HepG2 (cell line): Measurements from ENCODE around the gene NEU1. TPM values are rescaled to one million over a fixed set of nuclear protein-coding genes. Genes with fewer than 3 reads are reported as not detected.

Experiments
- BCL6 ChIP-seq: IDR thresholded peaks from 2 replicates; pipeline ENCODE4 v1.6.1; 2016; ENCODE audit warnings: missing genetic modification reagents, missing compliant biosample characterization
- BRF2 ChIP-seq: sonication (generic); formaldehyde crosslinking; IDR thresholded peaks from 2 replicates; pipeline ENCODE4 v1.8.1; 2022; ENCODE audit warnings: mild to moderate bottlenecking, missing genetic modification reagents
- E2F2 ChIP-seq: sonication (generic); formaldehyde crosslinking; IDR thresholded peaks from 2 replicates; pipeline ENCODE4 v1.4.0; 2020; ENCODE audit warnings: missing genetic modification reagents, borderline replicate concordance
- EZH2 ChIP-seq: conservative IDR thresholded peaks from 2 replicates; pipeline ENCODE4 v1.6.1; 2012; ENCODE audit warnings: mild to moderate bottlenecking, low read depth, low read length, moderate library complexity
- KLF15 ChIP-seq: sonication (generic); formaldehyde crosslinking; IDR thresholded peaks from 2 replicates; pipeline ENCODE4 v1.8.1; 2023; ENCODE audit warnings: borderline replicate concordance, mild to moderate bottlenecking, inconsistent platforms, missing genetic modification reagents, mixed read lengths
- MEIS1 ChIP-seq: sonication (generic); formaldehyde crosslinking; IDR thresholded peaks from 2 replicates; pipeline ENCODE4 v1.9.0; 2021; ENCODE audit warnings: mild to moderate bottlenecking, missing genetic modification reagents, moderate library complexity, borderline replicate concordance
- PRDM4 ChIP-seq: sonication (generic); formaldehyde crosslinking; IDR thresholded peaks from 2 replicates; pipeline ENCODE4 v1.9.0; 2021; ENCODE audit warnings: missing genetic modification reagents, borderline replicate concordance
- PRPF4 ChIP-seq: fragments of 200-400 bp; formaldehyde crosslinking; IDR thresholded peaks from 2 replicates; pipeline ENCODE4 v1.6.1; 2016; ENCODE audit warnings: low read length, low read depth; ENCODE audit not compliant: poor library complexity, severe bottlenecking
- RELA ChIP-seq: sonication (generic); formaldehyde crosslinking; IDR thresholded peaks from 2 replicates; pipeline ENCODE4 v1.4.0; 2020; ENCODE audit warnings: missing genetic modification reagents
- SRSF9 ChIP-seq: fragments of 200-400 bp; formaldehyde crosslinking; IDR thresholded peaks from 2 replicates; pipeline ENCODE4 v1.6.1; 2018; ENCODE audit warnings: borderline replicate concordance, mild to moderate bottlenecking, low read depth, low read length; ENCODE audit not compliant: insufficient read depth, poor library complexity, severe bottlenecking
- TFE3 ChIP-seq: IDR thresholded peaks from 2 replicates; pipeline ENCODE4 v1.6.1; 2016
- THAP9 ChIP-seq: sonication (generic); formaldehyde crosslinking; IDR thresholded peaks from 2 replicates; pipeline ENCODE4; 2020; ENCODE audit warnings: missing genetic modification reagents, mild to moderate bottlenecking, borderline replicate concordance
- ZMYM3 ChIP-seq: sonication (generic); formaldehyde crosslinking; IDR thresholded peaks from 2 replicates; pipeline ENCODE4 v1.5.1; 2020; ENCODE audit warnings: mild to moderate bottlenecking, missing genetic modification reagents
- ZNF274 ChIP-seq: sonication (generic); formaldehyde crosslinking; IDR thresholded peaks from 2 replicates; pipeline ENCODE4 v1.5.1; 2020; ENCODE audit warnings: mild to moderate bottlenecking, missing genetic modification reagents
- ZNF451 ChIP-seq: sonication (generic); formaldehyde crosslinking; IDR thresholded peaks from 2 replicates; pipeline ENCODE4 v1.5.0; 2020; ENCODE audit warnings: mild to moderate bottlenecking, missing genetic modification reagents
- ZSCAN30 ChIP-seq: sonication (generic); formaldehyde crosslinking; IDR thresholded peaks from 2 replicates; pipeline ENCODE4 v1.5.0; 2020; ENCODE audit warnings: mild to moderate bottlenecking, missing genetic modification reagents
- polyA plus RNA-seq, 8 experiments: library from polyadenylated mRNA; depleted of rRNA in 3 of 8; stranded (reverse) in 7 of 8; unstranded in 1 of 8; fragments of >200 nt; fragmentation: Illumina TruSeq in 4 of 8; extraction: Trizol in 4 of 8; gene quantifications; 2 replicates each; pipeline versions ENCODE4 v1.2.1 to v1.2.3, GENCODE V29; 2011 to 2016; ENCODE audit warnings: low read depth in 4 of 8, missing spikeins in 1 of 8, mixed read lengths in 1 of 8; ENCODE audit not compliant: insufficient read depth in 1 of 8
- total RNA-seq, 5 experiments: library from RNA; depleted of rRNA; stranded (reverse); fragments of >200 nt; fragmentation: Illumina TruSeq; extraction: Trizol; gene quantifications; 2 replicates each; pipeline ENCODE4 v1.2.3, GENCODE V29; 2016; ENCODE audit warnings: low read depth in 1 of 5

NEU1 gene
- total and polyA plus RNA-seq, 2 of the 13 experiments (the other 11 are each of a cell fraction or from before 2014, with no cell fraction given) = 215 to 297 TPM

- TF ChIP-seq ZNF451 (CRISPR knock-in tag) = 0 out of 2 replicates have a peak, but pooled peaks have one; percentile 58
- peak; percentile 73; the same call in 1 of the 2 replicates for TF ChIP-seq RELA (CRISPR knock-in tag)
- TF ChIP-seq KLF15 (CRISPR knock-in tag) = peak; percentile 91; the same call in 1 of the 2 replicates
- TF ChIP-seq TFE3 (CRISPR knock-in tag) = peak; percentile 100
- peak; percentile 88; the same call in 1 of the 2 replicates for TF ChIP-seq MEIS1
- no peak for TF ChIP-seq PRPF4
- no peak for TF ChIP-seq ZSCAN30 (CRISPR knock-in tag)
- no peak for TF ChIP-seq E2F2
- TF ChIP-seq BCL6 (CRISPR knock-in tag) = peak; percentile 60
- no peak for TF ChIP-seq PRDM4 (CRISPR knock-in tag)
- peak; percentile 88; the same call in 1 of the 2 replicates for TF ChIP-seq BRF2 (CRISPR knock-in tag)
- TF ChIP-seq ZNF274 (CRISPR knock-in tag) = peak; percentile 78; the same call in 1 of the 2 replicates
- TF ChIP-seq ZMYM3 = no peak; the same call in 1 of the 2 replicates
- TF ChIP-seq EZH2 = no peak
- TF ChIP-seq THAP9 = peak; percentile 36; the same call in 1 of the 2 replicates
- no peak for TF ChIP-seq SRSF9
These were observed at the start of gene NEU1 (continued) for GRCh38 chr6:31862344-31863235.
